OCI-LY7 (cell line): Measurements from ENCODE around the gene RASSF5.

Source experiments
- EZH2phosphoT487 ChIP-seq: fragments of 200-600 bp; sonication (generic); IDR thresholded peaks from 2 replicates; pipeline ENCODE4 v1.6.1; 2018; ENCODE audit warnings: low read depth, borderline replicate concordance, mild to moderate bottlenecking, mixed run types, antibody characterized with exemption, low read length, moderate library complexity, mixed read lengths
- TF ChIP-seq, protein P1 (sequence below): fragments of 200-600 bp; sonication (generic); conservative IDR thresholded peaks from 2 replicates; pipeline ENCODE4 v1.5.1; 2014; ENCODE audit warnings: mild to moderate bottlenecking, antibody characterized with exemption, low read length, moderate library complexity, mixed read lengths

- TF ChIP-seq, protein P1, sequence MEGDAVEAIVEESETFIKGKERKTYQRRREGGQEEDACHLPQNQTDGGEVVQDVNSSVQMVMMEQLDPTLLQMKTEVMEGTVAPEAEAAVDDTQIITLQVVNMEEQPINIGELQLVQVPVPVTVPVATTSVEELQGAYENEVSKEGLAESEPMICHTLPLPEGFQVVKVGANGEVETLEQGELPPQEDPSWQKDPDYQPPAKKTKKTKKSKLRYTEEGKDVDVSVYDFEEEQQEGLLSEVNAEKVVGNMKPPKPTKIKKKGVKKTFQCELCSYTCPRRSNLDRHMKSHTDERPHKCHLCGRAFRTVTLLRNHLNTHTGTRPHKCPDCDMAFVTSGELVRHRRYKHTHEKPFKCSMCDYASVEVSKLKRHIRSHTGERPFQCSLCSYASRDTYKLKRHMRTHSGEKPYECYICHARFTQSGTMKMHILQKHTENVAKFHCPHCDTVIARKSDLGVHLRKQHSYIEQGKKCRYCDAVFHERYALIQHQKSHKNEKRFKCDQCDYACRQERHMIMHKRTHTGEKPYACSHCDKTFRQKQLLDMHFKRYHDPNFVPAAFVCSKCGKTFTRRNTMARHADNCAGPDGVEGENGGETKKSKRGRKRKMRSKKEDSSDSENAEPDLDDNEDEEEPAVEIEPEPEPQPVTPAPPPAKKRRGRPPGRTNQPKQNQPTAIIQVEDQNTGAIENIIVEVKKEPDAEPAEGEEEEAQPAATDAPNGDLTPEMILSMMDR: no peak
- no peak for TF ChIP-seq EZH2phosphoT487
These were observed 63.2 kb downstream of the RASSF5 start for GRCh38 chr1:206570529-206570928.
